WI38 (cell line): ENCODE results near the gene SDK2.
"Not testable (repeated sequence)": the region's sequence is repeated elsewhere in the genome, so short reads cannot be mapped to it uniquely, and the experiment has no call there.

Experiments
- H3K4me3 ChIP-seq: 2 replicates; pipeline ENCODE4 v1.5.1; 2011; ENCODE audit warnings: low read depth, mild to moderate bottlenecking, control low read depth, low read length
- TF ChIP-seq, protein P1 (sequence below): IDR thresholded peaks from 2 replicates; pipeline ENCODE4 v1.5.1; 2012; ENCODE audit warnings: low read depth, mild to moderate bottlenecking, control low read depth, low read length

SDK2 gene

GRCh38 chr17:73371285-73371684, 273.0 kb downstream of the SDK2 start:
- TF ChIP-seq, protein P1, sequence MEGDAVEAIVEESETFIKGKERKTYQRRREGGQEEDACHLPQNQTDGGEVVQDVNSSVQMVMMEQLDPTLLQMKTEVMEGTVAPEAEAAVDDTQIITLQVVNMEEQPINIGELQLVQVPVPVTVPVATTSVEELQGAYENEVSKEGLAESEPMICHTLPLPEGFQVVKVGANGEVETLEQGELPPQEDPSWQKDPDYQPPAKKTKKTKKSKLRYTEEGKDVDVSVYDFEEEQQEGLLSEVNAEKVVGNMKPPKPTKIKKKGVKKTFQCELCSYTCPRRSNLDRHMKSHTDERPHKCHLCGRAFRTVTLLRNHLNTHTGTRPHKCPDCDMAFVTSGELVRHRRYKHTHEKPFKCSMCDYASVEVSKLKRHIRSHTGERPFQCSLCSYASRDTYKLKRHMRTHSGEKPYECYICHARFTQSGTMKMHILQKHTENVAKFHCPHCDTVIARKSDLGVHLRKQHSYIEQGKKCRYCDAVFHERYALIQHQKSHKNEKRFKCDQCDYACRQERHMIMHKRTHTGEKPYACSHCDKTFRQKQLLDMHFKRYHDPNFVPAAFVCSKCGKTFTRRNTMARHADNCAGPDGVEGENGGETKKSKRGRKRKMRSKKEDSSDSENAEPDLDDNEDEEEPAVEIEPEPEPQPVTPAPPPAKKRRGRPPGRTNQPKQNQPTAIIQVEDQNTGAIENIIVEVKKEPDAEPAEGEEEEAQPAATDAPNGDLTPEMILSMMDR = no peak

GRCh38 chr17:73369817-73370490, 274.3 kb downstream of the SDK2 start:
- TF ChIP-seq, protein P1 = peak; percentile 52

More at GRCh38 chr17:73371285-73371684, 273.0 kb downstream of the SDK2 start:
- H3K4me3 ChIP-seq = no peak overlapping the region

DNA sequence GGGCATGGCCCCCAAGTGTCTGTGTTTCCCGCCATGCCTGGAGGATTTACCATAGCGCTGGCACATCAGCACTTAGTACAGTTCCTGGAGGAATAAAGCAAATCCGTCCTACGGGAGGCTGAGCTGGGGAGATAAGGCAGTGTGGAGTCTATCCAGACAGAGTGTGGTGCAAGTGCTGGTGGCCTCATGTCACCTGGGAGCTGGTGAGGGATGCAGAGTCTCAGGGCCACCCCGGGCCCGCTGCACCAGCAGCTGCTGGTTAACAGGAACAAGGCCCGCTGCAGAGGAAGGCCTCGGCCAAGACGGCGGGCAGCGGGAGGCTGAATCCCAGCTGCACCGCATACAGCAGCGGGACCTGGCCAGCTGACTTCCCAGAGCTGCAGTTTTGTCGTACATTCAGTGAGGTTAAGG, 275.1 kb downstream of the SDK2 start:
- TF ChIP-seq, protein P1 = no peak
- H3K4me3 ChIP-seq = no peak overlapping the region

More at GRCh38 chr17:73369817-73370490, 274.3 kb downstream of the SDK2 start:
- H3K4me3 ChIP-seq = not testable (repeated sequence)

- TF ChIP-seq, protein P1 = no peak
- no peak overlapping the region for H3K4me3 ChIP-seq
Observed at GRCh38 chr17:73368085-73368631, 276.1 kb downstream of the SDK2 start.

DNA sequence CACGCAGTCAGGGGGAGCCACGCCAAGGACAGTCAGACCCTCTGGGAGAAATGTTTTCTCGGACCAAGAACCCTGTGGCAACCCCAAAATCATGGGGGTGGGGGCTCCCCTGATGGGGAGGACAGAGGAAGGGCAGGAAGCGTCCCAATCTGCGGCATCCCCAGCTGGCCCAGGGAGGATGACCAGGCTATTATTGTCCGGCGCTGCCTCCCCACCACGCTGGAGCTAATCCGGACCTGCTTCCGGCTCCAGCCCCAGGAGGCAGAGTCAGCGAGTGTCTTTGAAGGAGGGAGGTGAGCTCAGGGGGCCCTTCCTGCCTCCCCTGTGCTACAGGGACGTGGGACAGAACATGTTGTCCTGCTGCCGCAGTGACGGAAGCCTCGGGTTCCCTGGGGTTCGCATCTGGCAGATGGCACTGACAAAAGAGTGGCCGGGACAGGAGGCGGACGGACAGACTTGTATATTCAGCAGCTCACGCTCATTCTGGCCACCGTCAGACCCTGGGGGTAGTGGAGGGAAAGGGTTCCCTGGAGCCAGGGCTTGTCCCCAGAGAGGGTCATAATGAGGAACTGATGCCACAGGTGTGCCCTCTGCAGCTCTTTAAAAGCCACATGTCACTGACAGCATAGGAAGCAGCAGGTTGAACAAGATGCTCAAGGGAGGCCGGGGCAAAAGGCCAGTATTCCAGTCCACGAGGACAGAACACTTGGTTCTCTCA, 278.2 kb downstream of the SDK2 start:
- no peak overlapping the region for H3K4me3 ChIP-seq

DNA sequence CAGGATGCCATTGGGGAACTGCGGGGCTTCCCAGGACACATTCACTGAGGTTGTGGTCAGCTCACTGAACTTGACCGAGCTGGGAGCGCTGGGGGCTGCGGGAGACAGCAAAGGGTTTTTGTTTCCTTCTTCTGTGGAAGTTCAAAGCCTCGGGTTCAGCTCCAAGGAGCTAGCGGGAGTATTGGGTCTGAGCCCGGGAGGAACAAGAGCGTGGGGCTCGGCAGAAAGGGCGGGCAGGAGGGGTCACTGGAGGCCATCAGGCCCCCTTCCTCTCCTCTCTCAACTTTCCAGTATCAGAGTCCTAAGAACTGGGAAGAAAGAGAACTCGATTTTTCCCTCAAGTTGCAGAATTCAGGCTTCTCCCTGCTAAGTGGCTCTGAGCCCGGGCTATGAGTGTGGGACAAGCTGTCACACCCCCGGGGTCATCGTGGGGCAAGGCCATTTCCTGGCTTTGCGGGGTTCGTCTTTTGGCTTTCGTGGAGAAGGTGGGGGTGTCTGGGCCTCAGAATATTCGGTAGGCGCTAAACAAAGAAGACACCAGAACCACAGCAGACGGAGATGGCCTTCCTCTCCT, 278.9 kb downstream of the SDK2 start:
- TF ChIP-seq, protein P1 = no peak
- no peak overlapping the region for H3K4me3 ChIP-seq

More for the DNA sequence above, 278.2 kb downstream of the SDK2 start:
- TF ChIP-seq, protein P1 = no peak
